A549 (cell line): ENCODE results near the gene MEIS1. TPM values are rescaled to one million over a fixed set of nuclear protein-coding genes. Genes with fewer than 3 reads are reported as not detected.

ENCODE experiments used
- ATAC-seq, 2 experiments: fragments of 200-7000 bp in 1 of 2; fragments of >200 bp in 1 of 2; cut with Nextera tagmentation in 1 of 2; cut with Tn5 transposase in 1 of 2; 3 replicates each; pipeline versions ENCODE4 v1.8.0 to v1.9.1; 2018 to 2020; ENCODE audit warnings: mild to moderate bottlenecking in 1 of 2, moderate library complexity in 1 of 2
- CTCF ChIA-PET: fragments of 300-600 bp; sonication (Branson Sonifier 250); formaldehyde crosslinking; extraction: SDS; loops from one replicate; lab custom pipeline; 2021; ENCODE audit warnings: antibody characterized with exemption, inconsistent platforms; lab: Yijun Ruan, JAX
- POLR2A ChIA-PET: fragments of 350-600 bp; formaldehyde crosslinking; extraction: SDS; loops from one replicate; lab custom pipeline; 2021; ENCODE audit warnings: antibody characterized with exemption, inconsistent platforms; lab: Yijun Ruan, JAX
- DNase-seq, 2 experiments: peaks; one replicate each; pipeline versions ENCODE4 v3.0.0 to v3.0.0-alpha.2; 2011 to 2016; ENCODE audit warnings: low read depth in 1 of 2, low spot score in 1 of 2
- FAIRE-seq: peaks from 2 replicates; lab custom pipeline; 2011; peaks lifted over from hg19 to GRCh38; lab: Jason Lieb, UNC
- H3K27ac ChIP-seq, 2 experiments: fragments of >200 bp; sonication (Bioruptor Twin); formaldehyde crosslinking; 3 replicates each; pipeline ENCODE4 v1.5.1; 2016 to 2017
- H3K4me1 ChIP-seq: fragments of >200 bp; sonication (Bioruptor Twin); formaldehyde crosslinking; 3 replicates; pipeline ENCODE4 v1.6.1; 2016
- H3K4me2 ChIP-seq: fragments of >200 bp; sonication (Bioruptor Twin); formaldehyde crosslinking; 3 replicates; pipeline ENCODE4 v1.6.1; 2016
- H3K4me3 ChIP-seq: fragments of >200 bp; sonication (Bioruptor Twin); formaldehyde crosslinking; 3 replicates; pipeline ENCODE4 v1.5.1; 2016
- H3K9me3 ChIP-seq: fragments of >200 bp; sonication (Bioruptor Twin); formaldehyde crosslinking; 3 replicates; pipeline ENCODE4 v1.6.1; 2016
- ATOH8 ChIP-seq: fragments of 250-450 bp; sonication (Bioruptor Pico); IDR thresholded peaks from 2 replicates; pipeline ENCODE4 v1.5.0; 2020; ENCODE audit warnings: low read depth, mild to moderate bottlenecking, moderate library complexity
- BHLHE40 ChIP-seq: IDR thresholded peaks from 2 replicates; pipeline ENCODE4 v1.6.1; 2012; ENCODE audit warnings: low read depth, low read length, inconsistent platforms
- CHD2 ChIP-seq: fragments of 150-350 bp; IDR thresholded peaks from 2 replicates; pipeline ENCODE4 v1.6.1; 2014; ENCODE audit warnings: low read length; ENCODE audit not compliant: partially characterized antibody
- CHD4 ChIP-seq: fragments of 200-600 bp; sonication (generic); IDR thresholded peaks from 2 replicates; pipeline ENCODE4 v1.6.1; 2016; ENCODE audit warnings: antibody characterized with exemption, mild to moderate bottlenecking, borderline replicate concordance
- E2F6 ChIP-seq: IDR thresholded peaks from 2 replicates; pipeline ENCODE4 v1.6.1; 2012; ENCODE audit warnings: low read depth, borderline replicate concordance
- FOSB ChIP-seq: fragments of 250-450 bp; sonication (Bioruptor Pico); IDR thresholded peaks from 2 replicates; pipeline ENCODE4 v1.5.0; 2020; ENCODE audit warnings: mild to moderate bottlenecking, moderate library complexity
- FOSL2 ChIP-seq, 2 experiments: fragments of 450-650 bp in 1 of 2; fragments of >200 bp in 1 of 2; sonication (Bioruptor Twin) in 1 of 2; formaldehyde crosslinking; IDR thresholded peaks; 2 replicates each; pipeline versions ENCODE4 v1.5.0 to v1.6.1; 2016 to 2020; ENCODE audit warnings: mild to moderate bottlenecking in 1 of 2, moderate library complexity in 1 of 2
- HDAC2 ChIP-seq: fragments of 200-600 bp; sonication (generic); IDR thresholded peaks from 2 replicates; pipeline ENCODE4 v1.6.1; 2016
- HEYL ChIP-seq: fragments of 250-450 bp; sonication (Bioruptor Pico); IDR thresholded peaks from 2 replicates; pipeline ENCODE4 v1.8.0; 2021; ENCODE audit warnings: mild to moderate bottlenecking, moderate library complexity
- JUN ChIP-seq, 2 experiments: fragments of >200 bp; sonication (Bioruptor Twin); formaldehyde crosslinking; IDR thresholded peaks; 2 replicates in 1 of 2; 3 replicates in 1 of 2; pipeline ENCODE4 v1.6.1; 2016 to 2017
- KDM5A ChIP-seq: fragments of 200-600 bp; sonication (generic); IDR thresholded peaks from 2 replicates; pipeline ENCODE4 v1.6.1; 2016; ENCODE audit warnings: antibody characterized with exemption, mild to moderate bottlenecking
- PBX3 ChIP-seq: IDR thresholded peaks from 2 replicates; pipeline ENCODE4 v1.6.1; 2012
- POLR2AphosphoS2 ChIP-seq: conservative IDR thresholded peaks from 2 replicates; pipeline ENCODE4 v1.6.1; 2012; ENCODE audit warnings: low read length, improper control_type of control experiment, inconsistent platforms
- RCOR1 ChIP-seq: fragments of 150-350 bp; IDR thresholded peaks from 2 replicates; pipeline ENCODE4 v1.6.1; 2014; ENCODE audit warnings: antibody characterized with exemption, low read length, low read depth
- REST ChIP-seq: fragments of 200-600 bp; sonication (generic); IDR thresholded peaks from 2 replicates; pipeline ENCODE4 v1.6.1; 2016; ENCODE audit warnings: antibody characterized with exemption, mild to moderate bottlenecking, moderate library complexity
- RNF2 ChIP-seq: fragments of 200-600 bp; sonication (generic); IDR thresholded peaks from 2 replicates; pipeline ENCODE4 v1.6.1; 2016; ENCODE audit warnings: low read depth, mild to moderate bottlenecking, antibody characterized with exemption, moderate library complexity, borderline replicate concordance
- SMC3 ChIP-seq: fragments of >200 bp; sonication (Bioruptor Twin); formaldehyde crosslinking; IDR thresholded peaks from 3 replicates; pipeline ENCODE4 v1.6.1; 2018; ENCODE audit warnings: inconsistent platforms
- TFCP2L1 ChIP-seq: fragments of 250-450 bp; sonication (Bioruptor Pico); IDR thresholded peaks from 2 replicates; pipeline ENCODE4 v1.5.0; 2021; ENCODE audit warnings: mild to moderate bottlenecking
- ZFP36 ChIP-seq: fragments of 450-650 bp; IDR thresholded peaks from 2 replicates; pipeline ENCODE4 v1.6.1; 2014; ENCODE audit warnings: borderline replicate concordance; ENCODE audit not compliant: partially characterized antibody
- ZNF302 ChIP-seq: fragments of 250-450 bp; sonication (Bioruptor Pico); IDR thresholded peaks from 2 replicates; pipeline ENCODE4 v1.9.0; 2021; ENCODE audit warnings: inconsistent platforms, mild to moderate bottlenecking, moderate library complexity
- ZSCAN20 ChIP-seq: fragments of 250-450 bp; sonication (Bioruptor Pico); IDR thresholded peaks from 2 replicates; pipeline ENCODE4 v1.8.0; 2022; ENCODE audit warnings: mild to moderate bottlenecking, moderate library complexity
- whole genome bisulfite sequencing: methylation state at CpG from one replicate; pipeline ENCODE4 v1.1.6; 2017; ENCODE audit errors: missing lambda C conversion rate; 5-methylcytosine and 5-hydroxymethylcytosine counted together
- polyA plus RNA-seq, 4 experiments: library from polyadenylated mRNA; depleted of rRNA in 3 of 4; stranded (reverse); fragments of >200 nt; fragmentation: RNase III in 1 of 4; extraction: RNeasy Plus Mini Kit Qiagen cat#74134 plus additional on column Dnase treatment in 1 of 4; gene quantifications; 2 replicates in 3 of 4; 3 replicates in 1 of 4; pipeline ENCODE4 v1.2.3, GENCODE V29; 2011 to 2017
- TF ChIP-seq, protein P1 (sequence below): IDR thresholded peaks from 2 replicates; pipeline ENCODE4 v1.6.1; 2012
- TF ChIP-seq, protein P2 (sequence below): fragments of >200 bp; sonication (Bioruptor Twin); formaldehyde crosslinking; IDR thresholded peaks from 2 replicates; pipeline ENCODE4 v1.6.1; 2016
- TF ChIP-seq, protein P3 (sequence below): fragments of >200 bp; sonication (Bioruptor Twin); formaldehyde crosslinking; IDR thresholded peaks from 3 replicates; pipeline ENCODE4 v1.5.1; 2016

Gene MEIS1
- polyA plus RNA-seq, 2 of the 4 experiments (the other 2 are of a cell fraction), result 1.9 to 4.2 TPM

DNA sequence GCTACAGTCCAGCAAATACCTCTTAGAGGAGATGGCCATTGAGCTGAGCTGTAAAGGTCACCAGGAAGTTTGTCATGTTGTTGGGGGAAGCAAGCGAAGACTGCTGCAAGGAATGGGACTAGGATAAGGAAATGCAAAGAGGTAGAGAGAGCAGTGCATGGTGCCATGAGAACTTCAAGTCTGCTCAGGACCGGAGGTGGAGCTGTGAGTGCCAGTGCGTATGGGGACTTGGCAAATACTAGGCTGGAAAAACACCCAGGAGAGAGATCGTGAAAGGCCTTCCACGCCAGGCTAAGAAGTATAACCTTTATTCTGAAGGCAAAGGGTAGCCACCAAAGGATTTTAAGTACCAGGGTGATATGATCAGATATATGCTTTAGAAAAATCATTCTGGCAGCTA lies 71.3 kb downstream of the MEIS1 start:
- ChIA-PET POLR2A (no interaction called here), CTCF (interaction anchor here (0.8 to 1.3 kb wide), 2 partner anchors 11 to 14 kb away, joined by 3 to 4 read pairs; no protein-coding TSS in a partner anchor)
- 79% methylated on average over 5 of the region's 5 CpGs for WGBS
- no peaks in the 10 kb centered on the region for H3K9me3 ChIP-seq
- H3K4me3 ChIP-seq, result no peak overlapping the region
- no peak for ATAC-seq
- no peaks in the 10 kb centered on the region for H3K4me1 ChIP-seq
- no peak for FAIRE-seq
- no peak overlapping the region for H3K27ac ChIP-seq
- TF ChIP-seq JUN (IDR thresholded peaks at IDR 0.05) (no peak), FOSL2 (IDR thresholded peaks at IDR 0.05) (no peak), FOSL2 (CRISPR knock-in tag; IDR thresholded peaks at IDR 0.05) (no peak), ZSCAN20 (CRISPR knock-in tag) (no peak), ZNF302 (CRISPR knock-in tag) (no peak), RCOR1 (no peak)
- TF ChIP-seq, all 56 proteins: peak for 0
- no peak overlapping the region for H3K4me2 ChIP-seq
- no peak for DNase-seq

DNA sequence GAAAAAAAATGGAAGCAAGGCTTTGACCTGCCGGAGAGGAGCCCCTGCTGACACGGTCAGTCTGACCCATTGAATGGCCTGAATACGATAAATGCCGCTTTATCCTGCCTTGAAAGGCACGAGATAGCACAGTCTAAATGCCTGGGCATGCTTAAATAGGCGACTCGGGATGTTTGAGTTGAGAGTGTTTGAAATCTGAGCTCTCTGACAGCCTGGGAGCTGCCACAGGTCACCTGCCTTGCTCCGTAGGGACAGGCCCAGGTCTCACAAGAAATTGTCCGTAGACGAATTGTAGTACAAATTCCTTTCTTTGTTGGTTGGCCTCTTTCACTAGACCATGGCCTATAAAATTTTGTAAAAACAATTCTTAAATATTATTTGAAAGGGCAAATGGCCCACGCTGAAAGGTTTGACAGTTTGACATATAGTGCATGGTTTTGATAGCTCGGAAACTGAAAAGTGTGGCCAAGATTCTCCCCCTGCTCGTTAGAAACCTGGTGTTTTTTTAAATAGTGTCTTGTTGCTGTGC lies 72.8 kb downstream of the MEIS1 start:
- no peak for FAIRE-seq
- ChIA-PET POLR2A (no interaction called here), CTCF (no interaction called here)
- DNase-seq, result no peak
- H3K4me2 ChIP-seq, result no peak overlapping the region
- no peak for ATAC-seq
- H3K4me3 ChIP-seq, result no peak overlapping the region
- H3K27ac ChIP-seq, result no peak overlapping the region
- no peaks in the 10 kb centered on the region for H3K9me3 ChIP-seq
- WGBS, result 71% methylated on average over 13 of the region's 13 CpGs
- TF ChIP-seq RNF2, result no peak
- TF ChIP-seq BHLHE40, result no peak
- no peak for TF ChIP-seq HEYL (CRISPR knock-in tag)
- TF ChIP-seq, all 56 proteins: peak for 0
- no peaks in the 10 kb centered on the region for H3K4me1 ChIP-seq

DNA sequence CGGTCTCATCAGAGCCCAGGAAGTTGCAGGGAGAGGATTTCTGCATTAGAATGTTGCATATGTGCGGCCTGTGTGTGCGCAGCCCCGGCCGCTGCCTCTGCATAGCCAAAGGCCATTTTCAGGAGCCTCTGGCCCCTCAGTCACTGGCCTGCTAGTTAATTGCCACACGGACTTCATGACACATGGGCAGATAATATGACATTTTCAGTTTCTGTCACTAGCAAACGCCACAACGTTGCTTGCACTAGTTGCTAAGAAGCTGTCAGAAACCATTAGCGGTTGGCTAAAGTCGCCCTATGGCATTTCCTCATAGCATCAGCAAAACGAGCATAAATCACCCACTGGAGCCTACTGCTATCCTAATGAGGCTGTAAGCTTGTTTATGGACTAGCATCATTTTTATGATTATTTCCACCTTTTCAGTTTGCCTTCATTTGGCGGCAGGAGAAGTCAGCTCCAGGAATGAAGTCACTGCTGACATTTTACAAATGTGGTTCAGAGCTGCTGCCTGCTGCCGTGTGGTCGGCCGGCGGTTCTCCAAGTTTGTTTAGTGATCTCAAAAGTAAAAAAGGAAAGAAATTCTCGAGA lies 73.7 kb downstream of the MEIS1 start:
- Histone ChIP-seq H3K4me3 (no peak overlapping the region), H3K27ac (no peak overlapping the region), H3K9me3 (no peaks in the 10 kb centered on the region), H3K4me1 (no peaks in the 10 kb centered on the region), H3K4me2 (no peak overlapping the region)
- ATAC-seq, result no peak
- WGBS, result 77% methylated on average over 17 of the region's 17 CpGs
- POLR2A ChIA-PET, result no interaction called here
- no peak for DNase-seq
- CTCF ChIA-PET, result no interaction called here
- FAIRE-seq, result no peak
- TF ChIP-seq POLR2AphosphoS2 (no peak), CHD2 (no peak), KDM5A (no peak), TFCP2L1 (CRISPR knock-in tag) (no peak), FOSB (CRISPR knock-in tag) (no peak), ZFP36 (no peak), CHD4 (no peak), SMC3 (no peak), PBX3 (no peak), REST (no peak), ATOH8 (no peak), HDAC2 (no peak), E2F6 (no peak)
- TF ChIP-seq, protein P1, sequence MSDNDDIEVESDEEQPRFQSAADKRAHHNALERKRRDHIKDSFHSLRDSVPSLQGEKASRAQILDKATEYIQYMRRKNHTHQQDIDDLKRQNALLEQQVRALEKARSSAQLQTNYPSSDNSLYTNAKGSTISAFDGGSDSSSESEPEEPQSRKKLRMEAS, result no peak
- TF ChIP-seq, protein P2, sequence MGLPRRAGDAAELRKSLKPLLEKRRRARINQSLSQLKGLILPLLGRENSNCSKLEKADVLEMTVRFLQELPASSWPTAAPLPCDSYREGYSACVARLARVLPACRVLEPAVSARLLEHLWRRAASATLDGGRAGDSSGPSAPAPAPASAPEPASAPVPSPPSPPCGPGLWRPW, result no peak
- TF ChIP-seq, protein P3, sequence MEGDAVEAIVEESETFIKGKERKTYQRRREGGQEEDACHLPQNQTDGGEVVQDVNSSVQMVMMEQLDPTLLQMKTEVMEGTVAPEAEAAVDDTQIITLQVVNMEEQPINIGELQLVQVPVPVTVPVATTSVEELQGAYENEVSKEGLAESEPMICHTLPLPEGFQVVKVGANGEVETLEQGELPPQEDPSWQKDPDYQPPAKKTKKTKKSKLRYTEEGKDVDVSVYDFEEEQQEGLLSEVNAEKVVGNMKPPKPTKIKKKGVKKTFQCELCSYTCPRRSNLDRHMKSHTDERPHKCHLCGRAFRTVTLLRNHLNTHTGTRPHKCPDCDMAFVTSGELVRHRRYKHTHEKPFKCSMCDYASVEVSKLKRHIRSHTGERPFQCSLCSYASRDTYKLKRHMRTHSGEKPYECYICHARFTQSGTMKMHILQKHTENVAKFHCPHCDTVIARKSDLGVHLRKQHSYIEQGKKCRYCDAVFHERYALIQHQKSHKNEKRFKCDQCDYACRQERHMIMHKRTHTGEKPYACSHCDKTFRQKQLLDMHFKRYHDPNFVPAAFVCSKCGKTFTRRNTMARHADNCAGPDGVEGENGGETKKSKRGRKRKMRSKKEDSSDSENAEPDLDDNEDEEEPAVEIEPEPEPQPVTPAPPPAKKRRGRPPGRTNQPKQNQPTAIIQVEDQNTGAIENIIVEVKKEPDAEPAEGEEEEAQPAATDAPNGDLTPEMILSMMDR, result no peak
